ENCODE data around the gene RAB11B.
"Not testable (repeated sequence)": the region's sequence is repeated elsewhere in the genome, so short reads cannot be mapped to it uniquely, and the experiment has no call there.

The RAB11B gene

GRCh38 chr19:8441725-8442544, 51.8 kb downstream of the RAB11B start:
- Histone ChIP-seq H3K9me2 (replicated peaks; ENCODE audit: low read depth, low read length) (no peaks in the 10 kb centered on the region), H3K36me3 (ENCODE audit: insufficient read depth, low read length) (peaks cover 7% of the 10 kb centered on the region; the same call in 1 of the 2 replicates), H3K9ac (ENCODE audit: low read depth, low read length, poor library complexity, severe bottlenecking) (no peak overlapping the region), H3K4me1 (ENCODE audit: insufficient read depth, low read length, poor library complexity, severe bottlenecking) (peaks cover 11% of the 10 kb centered on the region), H3K9me3 (ENCODE audit: insufficient read depth, low read depth, low read length) (no peaks in the 10 kb centered on the region), H3K4me3 (ENCODE audit: low read length, poor library complexity, severe bottlenecking) (no peak overlapping the region), H2AFZ (ENCODE audit: low read length) (no peak overlapping the region), H3F3A (ENCODE audit: low read depth) (no peaks in the 10 kb centered on the region), H3K4me2 (ENCODE audit: low read depth, low read length, poor library complexity, severe bottlenecking) (no peak overlapping the region), H3K79me2 (ENCODE audit: insufficient read depth, low read length) (peaks cover 22% of the 10 kb centered on the region), H4K20me1 (ENCODE audit: insufficient read depth, low read length, poor library complexity, severe bottlenecking) (peaks cover 18% of the 10 kb centered on the region), H3K27me3 (ENCODE audit: insufficient read depth, low read length, poor library complexity, severe bottlenecking) (peaks cover 10% of the 10 kb centered on the region)
- TF ChIP-seq EZH2phosphoT487 (IDR thresholded peaks at IDR 0.05; ENCODE audit: borderline replicate concordance) (no peak), CTCF (conservative IDR thresholded peaks at IDR 0.05; ENCODE audit: low read length) (no peak)

GRCh38 chr19:8444140-8444676, 54.0 kb downstream of the RAB11B start:
- H3F3A ChIP-seq (ENCODE audit: low read depth); H3K9me3 ChIP-seq (ENCODE audit: insufficient read depth, low read depth, low read length); H3K9me2 ChIP-seq (replicated peaks; ENCODE audit: low read depth, low read length): not testable (repeated sequence)
- peaks cover 12% of the 10 kb centered on the region; the same call in 1 of the 2 replicates for H3K36me3 ChIP-seq (ENCODE audit: insufficient read depth, low read length)
- peak overlapping the region; percentile 95 for H3K4me3 ChIP-seq (ENCODE audit: low read length, poor library complexity, severe bottlenecking)
- peaks cover 45% of the 10 kb centered on the region for H3K79me2 ChIP-seq (ENCODE audit: insufficient read depth, low read length)
- peaks cover 41% of the 10 kb centered on the region for H4K20me1 ChIP-seq (ENCODE audit: insufficient read depth, low read length, poor library complexity, severe bottlenecking)
- peaks cover 22% of the 10 kb centered on the region for H3K4me1 ChIP-seq (ENCODE audit: insufficient read depth, low read length, poor library complexity, severe bottlenecking)
- H3K27me3 ChIP-seq (ENCODE audit: insufficient read depth, low read length, poor library complexity, severe bottlenecking) = peaks cover 10% of the 10 kb centered on the region
- H2AFZ ChIP-seq (ENCODE audit: low read length) = peak overlapping the region; percentile 98
- peak overlapping the region; percentile 99 for H3K9ac ChIP-seq (ENCODE audit: low read depth, low read length, poor library complexity, severe bottlenecking)
- H3K4me2 ChIP-seq (ENCODE audit: low read depth, low read length, poor library complexity, severe bottlenecking) = peak overlapping the region; percentile 99

- TF ChIP-seq CTCF (conservative IDR thresholded peaks at IDR 0.05; ENCODE audit: low read length) (no peak), EZH2phosphoT487 (IDR thresholded peaks at IDR 0.05; ENCODE audit: borderline replicate concordance) (no peak)
- Histone ChIP-seq H2AFZ (ENCODE audit: low read length) (peak within 1 kb of the TSS; percentile 98), H4K20me1 (ENCODE audit: insufficient read depth, low read length, poor library complexity, severe bottlenecking) (peaks cover 46% of the 10 kb centered on the region), H3K4me1 (ENCODE audit: insufficient read depth, low read length, poor library complexity, severe bottlenecking) (peaks cover 26% of the 10 kb centered on the region), H3K79me2 (ENCODE audit: insufficient read depth, low read length) (peaks cover 51% of the 10 kb centered on the region), H3K9ac (ENCODE audit: low read depth, low read length, poor library complexity, severe bottlenecking) (peak within 1 kb of the TSS; percentile 99), H3K9me2 (replicated peaks; ENCODE audit: low read depth, low read length) (no peaks in the 10 kb centered on the region), H3K4me2 (ENCODE audit: low read depth, low read length, poor library complexity, severe bottlenecking) (peak within 1 kb of the TSS; percentile 99), H3K27me3 (ENCODE audit: insufficient read depth, low read length, poor library complexity, severe bottlenecking) (peaks cover 10% of the 10 kb centered on the region), H3F3A (ENCODE audit: low read depth) (no peaks in the 10 kb centered on the region), H3K9me3 (ENCODE audit: insufficient read depth, low read depth, low read length) (no peaks in the 10 kb centered on the region), H3K36me3 (ENCODE audit: insufficient read depth, low read length) (peaks cover 12% of the 10 kb centered on the region; the same call in 1 of the 2 replicates), H3K4me3 (ENCODE audit: low read length, poor library complexity, severe bottlenecking) (peak within 1 kb of the TSS; percentile 95)
Measured at GRCh38 chr19:8444677-8445487, 54.7 kb downstream of the RAB11B start, which contains the start of gene HNRNPM. Gene HNRNPM (plus strand): TSS chr19:8444975. CDS start chr19:8444999, 24 bp downstream.

Data from Loucy (cell line).